HCT116 (cell line): ENCODE data around the gene NDUFAF4. TPM values are rescaled to one million over a fixed set of nuclear protein-coding genes. Genes with fewer than 3 reads are reported as not detected.

Experiments
- ATAC-seq: fragments of 200-7000 bp; cut with Tn5 transposase; 2 replicates; pipeline ENCODE4 v1.9.1; 2020; ENCODE audit warnings: mild to moderate bottlenecking, moderate library complexity
- BruUV-seq: library from RNA; stranded (reverse); fragments of 400-500 nt; replicated peaks from 2 replicates; lab custom pipeline; 2021; lab: Mats Ljungman, UMichigan
- CTCF ChIA-PET: fragments of 300-600 bp; sonication (Branson Sonifier 250); formaldehyde crosslinking; loops from one replicate; lab custom pipeline; 2021; ENCODE audit warnings: antibody characterized with exemption; lab: Charles Lee
- POLR2A ChIA-PET: fragments of 300-600, 350-600 bp; sonication (Branson Sonifier 250); formaldehyde crosslinking; loops from one replicate; lab custom pipeline; 2021; ENCODE audit warnings: antibody characterized with exemption; lab: Charles Lee
- RAD21 ChIA-PET, 2 experiments: fragments of 300-600 bp; sonication (Branson Sonifier 250); formaldehyde crosslinking; loops; one replicate each; lab custom pipeline; 2023; ENCODE audit warnings: low total read pairs in 2 of 2; ENCODE audit not compliant: uncharacterized antibody in 2 of 2, unreplicated experiment in 2 of 2, low non-redundant PET in 1 of 2; lab: Charles Lee
- DNase-seq: peaks from one replicate; pipeline ENCODE4 v3.0.0-alpha.2; 2010; ENCODE audit warnings: low read depth, low spot score
- H2AFZ ChIP-seq: fragments of 200-600 bp; shearing (Covaris generic), sonication (generic); 2 replicates; pipeline ENCODE4 v1.6.1; 2017; ENCODE audit warnings: low read depth, mixed run types, mixed read lengths, antibody characterized with exemption, low read length; ENCODE audit not compliant: poor library complexity, severe bottlenecking
- H3K27ac ChIP-seq: 2 replicates; pipeline ENCODE4 v1.5.1; 2012; ENCODE audit warnings: low read depth, low read length
- H3K27me3 ChIP-seq: fragments of 200-600 bp; sonication (generic); 2 replicates; pipeline ENCODE4 v1.6.1; 2016; ENCODE audit warnings: mixed run types, low read length, mixed read lengths; ENCODE audit not compliant: insufficient read depth
- H3K36me3 ChIP-seq, 2 experiments: fragments of 200-500 bp in 1 of 2; fragments of 200-600 bp in 1 of 2; sonication (Bioruptor generic) in 1 of 2; sonication (generic) in 1 of 2; 2 replicates each; pipeline versions ENCODE4 v1.5.1 to v1.6.1; 2014 to 2016; ENCODE audit warnings: low read length in 2 of 2, inconsistent platforms in 1 of 2, mixed read lengths in 1 of 2, mixed run types in 1 of 2; ENCODE audit not compliant: insufficient read depth in 2 of 2, control insufficient read depth in 1 of 2
- H3K4me1 ChIP-seq, 2 experiments: fragments of 200-600 bp in 1 of 2; sonication (generic) in 1 of 2; 2 replicates each; pipeline versions ENCODE4 v1.5.1 to v1.6.1; 2012 to 2017; ENCODE audit warnings: low read length in 2 of 2, inconsistent platforms in 1 of 2, mild to moderate bottlenecking in 1 of 2, mixed read lengths in 1 of 2, mixed run types in 1 of 2, moderate library complexity in 1 of 2; ENCODE audit not compliant: insufficient read depth in 2 of 2, control insufficient read depth in 1 of 2
- H3K4me2 ChIP-seq: fragments of 200-600 bp; sonication (generic); 2 replicates; pipeline ENCODE4 v1.6.1; 2017; ENCODE audit warnings: mixed run types, low read length, mixed read lengths
- H3K4me3 ChIP-seq, 2 experiments: fragments of 200-600 bp in 1 of 2; sonication (generic) in 1 of 2; replicated peaks in 1 of 2; 2 replicates each; pipeline ENCODE4 v1.5.1; 2011 to 2016; ENCODE audit warnings: low read length in 2 of 2, control low read depth in 1 of 2, low read depth in 1 of 2, mild to moderate bottlenecking in 1 of 2, mixed read lengths in 1 of 2, mixed run types in 1 of 2
- H3K79me2 ChIP-seq: fragments of 200-600 bp; sonication (generic); 2 replicates; pipeline ENCODE4 v1.6.1; 2017; ENCODE audit warnings: mild to moderate bottlenecking, mixed run types, low read length, moderate library complexity, mixed read lengths; ENCODE audit not compliant: insufficient read depth
- H3K9ac ChIP-seq: fragments of 200-600 bp; sonication (generic); 2 replicates; pipeline ENCODE4 v1.6.1; 2016; ENCODE audit warnings: low read length, mixed read lengths
- H3K9me2 ChIP-seq: fragments of 200-600 bp; sonication (generic), shearing (Covaris generic); 2 replicates; pipeline ENCODE4 v1.6.1; 2017; ENCODE audit warnings: mixed run types, mild to moderate bottlenecking, moderate library complexity; ENCODE audit not compliant: insufficient read depth
- H3K9me3 ChIP-seq, 2 experiments: fragments of 200-500 bp in 1 of 2; fragments of 200-600 bp in 1 of 2; sonication (Bioruptor generic) in 1 of 2; sonication (generic) in 1 of 2; 2 replicates each; pipeline ENCODE4 v1.6.1; 2014 to 2017; ENCODE audit warnings: low read length in 2 of 2, mixed read lengths in 2 of 2, inconsistent platforms in 1 of 2, low read depth in 1 of 2, mild to moderate bottlenecking in 1 of 2, mixed run types in 1 of 2, moderate library complexity in 1 of 2; ENCODE audit not compliant: control insufficient read depth in 1 of 2, insufficient read depth in 1 of 2
- H4K20me1 ChIP-seq: fragments of 200-600 bp; sonication (generic), shearing (Covaris generic); 2 replicates; pipeline ENCODE4 v1.6.1; 2017; ENCODE audit warnings: mixed run types, mild to moderate bottlenecking, moderate library complexity; ENCODE audit not compliant: insufficient read depth
- CEBPB ChIP-seq: IDR thresholded peaks from 2 replicates; pipeline ENCODE4 v1.6.1; 2012; ENCODE audit warnings: low read depth
- EGR1 ChIP-seq: IDR thresholded peaks from 2 replicates; pipeline ENCODE4 v1.6.1; 2012; ENCODE audit warnings: low read depth
- POLR2A ChIP-seq: IDR thresholded peaks from 2 replicates; pipeline ENCODE4 v1.7.0; 2011; ENCODE audit warnings: borderline replicate concordance; ENCODE audit not compliant: insufficient read depth, insufficient read length; ENCODE audit errors: extremely low read depth
- RAD21 ChIP-seq: IDR thresholded peaks from 2 replicates; pipeline ENCODE4 v1.6.1; 2012; ENCODE audit warnings: low read depth, mild to moderate bottlenecking
- SIN3A ChIP-seq: IDR thresholded peaks from 2 replicates; pipeline ENCODE4 v1.6.1; 2012; ENCODE audit warnings: low read depth
- TCF7L2 ChIP-seq: IDR thresholded peaks from 2 replicates; pipeline ENCODE4 v1.7.0; 2011; ENCODE audit warnings: borderline replicate concordance, inconsistent platforms; ENCODE audit not compliant: insufficient read depth, insufficient read length; ENCODE audit errors: extremely low read depth
- ZBTB33 ChIP-seq: IDR thresholded peaks from 2 replicates; pipeline ENCODE4 v1.6.1; 2011; ENCODE audit warnings: mild to moderate bottlenecking, low read length, moderate library complexity; ENCODE audit not compliant: insufficient replicate concordance; ENCODE audit errors: extremely low read depth
- ZFX ChIP-seq: fragments of 450-650 bp; IDR thresholded peaks from 2 replicates; pipeline ENCODE4 v1.6.1; 2017
- intact Hi-C: fragments of 100-400 bp; cut with micrococcal nuclease; formaldehyde crosslinking; loops from 2 replicates; pipeline ENCODE4 v1.10.0; 2022
- total RNA-seq: library from RNA; stranded (reverse); gene quantifications from one replicate; pipeline ENCODE4 v1.2.1, GENCODE V29; 2021; ENCODE audit not compliant: unreplicated experiment
- TF ChIP-seq, protein P1 (sequence below): IDR thresholded peaks from 2 replicates; pipeline ENCODE4 v1.6.1; 2012
- TF ChIP-seq, protein P2 (sequence below): IDR thresholded peaks from 2 replicates; pipeline ENCODE4 v1.6.1; 2012
- TF ChIP-seq, protein P3 (sequence below), 3 experiments: fragments of 200-600 bp in 1 of 3; sonication (generic) in 1 of 3; IDR thresholded peaks in 2 of 3; conservative IDR thresholded peaks in 1 of 3; 2 replicates each; pipeline ENCODE4 v1.5.1; 2012 to 2017; ENCODE audit warnings: low read depth in 2 of 3, low read length in 2 of 3, antibody characterized with exemption in 1 of 3, borderline replicate concordance in 1 of 3, control low read depth in 1 of 3, mild to moderate bottlenecking in 1 of 3, mixed read lengths in 1 of 3, mixed run types in 1 of 3, moderate library complexity in 1 of 3; ENCODE audit not compliant: insufficient read depth in 1 of 3
- TF ChIP-seq, protein P4 (sequence below): IDR thresholded peaks from 2 replicates; pipeline ENCODE4 v1.6.1; 2012; ENCODE audit warnings: low read depth

Gene NDUFAF4
- total RNA-seq, 1 experiment from 2014 or later: 62.4 TPM

DNA sequence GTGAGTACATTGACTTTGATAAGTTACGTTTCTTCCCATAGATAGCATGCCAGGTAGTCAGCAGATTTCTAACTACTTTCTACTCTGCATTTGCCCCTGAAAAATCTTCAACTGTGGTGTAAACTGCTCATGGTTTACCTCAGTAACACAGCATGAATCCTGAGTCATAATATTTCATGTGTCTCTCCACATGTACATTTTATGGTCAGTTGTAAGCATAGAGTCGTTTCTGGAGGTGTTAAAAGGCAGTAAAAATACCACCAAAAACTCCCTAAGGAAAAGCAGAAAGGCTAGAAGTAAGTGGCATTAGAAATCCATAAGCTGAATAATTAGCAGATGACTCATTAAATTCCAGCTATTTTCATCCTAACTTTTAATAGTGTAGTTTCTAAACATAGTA is 56.3 kb downstream of the NDUFAF4 start:
- TF ChIP-seq CEBPB (no peak), SIN3A (no peak), POLR2A (no peak), ZBTB33 (no peak), ZFX (no peak), EGR1 (no peak), TCF7L2 (no peak), RAD21 (no peak)
- TF ChIP-seq, protein P1, sequence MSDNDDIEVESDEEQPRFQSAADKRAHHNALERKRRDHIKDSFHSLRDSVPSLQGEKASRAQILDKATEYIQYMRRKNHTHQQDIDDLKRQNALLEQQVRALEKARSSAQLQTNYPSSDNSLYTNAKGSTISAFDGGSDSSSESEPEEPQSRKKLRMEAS: no peak
- TF ChIP-seq, protein P2, sequence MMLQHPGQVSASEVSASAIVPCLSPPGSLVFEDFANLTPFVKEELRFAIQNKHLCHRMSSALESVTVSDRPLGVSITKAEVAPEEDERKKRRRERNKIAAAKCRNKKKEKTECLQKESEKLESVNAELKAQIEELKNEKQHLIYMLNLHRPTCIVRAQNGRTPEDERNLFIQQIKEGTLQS: no peak
- TF ChIP-seq, protein P3, sequence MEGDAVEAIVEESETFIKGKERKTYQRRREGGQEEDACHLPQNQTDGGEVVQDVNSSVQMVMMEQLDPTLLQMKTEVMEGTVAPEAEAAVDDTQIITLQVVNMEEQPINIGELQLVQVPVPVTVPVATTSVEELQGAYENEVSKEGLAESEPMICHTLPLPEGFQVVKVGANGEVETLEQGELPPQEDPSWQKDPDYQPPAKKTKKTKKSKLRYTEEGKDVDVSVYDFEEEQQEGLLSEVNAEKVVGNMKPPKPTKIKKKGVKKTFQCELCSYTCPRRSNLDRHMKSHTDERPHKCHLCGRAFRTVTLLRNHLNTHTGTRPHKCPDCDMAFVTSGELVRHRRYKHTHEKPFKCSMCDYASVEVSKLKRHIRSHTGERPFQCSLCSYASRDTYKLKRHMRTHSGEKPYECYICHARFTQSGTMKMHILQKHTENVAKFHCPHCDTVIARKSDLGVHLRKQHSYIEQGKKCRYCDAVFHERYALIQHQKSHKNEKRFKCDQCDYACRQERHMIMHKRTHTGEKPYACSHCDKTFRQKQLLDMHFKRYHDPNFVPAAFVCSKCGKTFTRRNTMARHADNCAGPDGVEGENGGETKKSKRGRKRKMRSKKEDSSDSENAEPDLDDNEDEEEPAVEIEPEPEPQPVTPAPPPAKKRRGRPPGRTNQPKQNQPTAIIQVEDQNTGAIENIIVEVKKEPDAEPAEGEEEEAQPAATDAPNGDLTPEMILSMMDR (IDR thresholded peaks at IDR 0.05 in 2 of 3, conservative IDR thresholded peaks at IDR 0.05 in 1 of 3; ENCODE audit: borderline replicate concordance in 1 of 3, insufficient read depth in 1 of 3, low read depth in 2 of 3, low read length in 2 of 3): no peak
- TF ChIP-seq, protein P4, sequence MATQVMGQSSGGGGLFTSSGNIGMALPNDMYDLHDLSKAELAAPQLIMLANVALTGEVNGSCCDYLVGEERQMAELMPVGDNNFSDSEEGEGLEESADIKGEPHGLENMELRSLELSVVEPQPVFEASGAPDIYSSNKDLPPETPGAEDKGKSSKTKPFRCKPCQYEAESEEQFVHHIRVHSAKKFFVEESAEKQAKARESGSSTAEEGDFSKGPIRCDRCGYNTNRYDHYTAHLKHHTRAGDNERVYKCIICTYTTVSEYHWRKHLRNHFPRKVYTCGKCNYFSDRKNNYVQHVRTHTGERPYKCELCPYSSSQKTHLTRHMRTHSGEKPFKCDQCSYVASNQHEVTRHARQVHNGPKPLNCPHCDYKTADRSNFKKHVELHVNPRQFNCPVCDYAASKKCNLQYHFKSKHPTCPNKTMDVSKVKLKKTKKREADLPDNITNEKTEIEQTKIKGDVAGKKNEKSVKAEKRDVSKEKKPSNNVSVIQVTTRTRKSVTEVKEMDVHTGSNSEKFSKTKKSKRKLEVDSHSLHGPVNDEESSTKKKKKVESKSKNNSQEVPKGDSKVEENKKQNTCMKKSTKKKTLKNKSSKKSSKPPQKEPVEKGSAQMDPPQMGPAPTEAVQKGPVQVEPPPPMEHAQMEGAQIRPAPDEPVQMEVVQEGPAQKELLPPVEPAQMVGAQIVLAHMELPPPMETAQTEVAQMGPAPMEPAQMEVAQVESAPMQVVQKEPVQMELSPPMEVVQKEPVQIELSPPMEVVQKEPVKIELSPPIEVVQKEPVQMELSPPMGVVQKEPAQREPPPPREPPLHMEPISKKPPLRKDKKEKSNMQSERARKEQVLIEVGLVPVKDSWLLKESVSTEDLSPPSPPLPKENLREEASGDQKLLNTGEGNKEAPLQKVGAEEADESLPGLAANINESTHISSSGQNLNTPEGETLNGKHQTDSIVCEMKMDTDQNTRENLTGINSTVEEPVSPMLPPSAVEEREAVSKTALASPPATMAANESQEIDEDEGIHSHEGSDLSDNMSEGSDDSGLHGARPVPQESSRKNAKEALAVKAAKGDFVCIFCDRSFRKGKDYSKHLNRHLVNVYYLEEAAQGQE: no peak
- H3K27me3 ChIP-seq: no peaks in the 10 kb centered on the region
- CTCF ChIA-PET: no interaction called here
- H2AFZ ChIP-seq: peak overlapping the region; percentile 80
- H3K4me1 ChIP-seq: peaks cover 2 to 12% of the 10 kb centered on the region in 2 experiments; a peak in 1 of 4 replicates
- no peaks in the 10 kb centered on the region for H3K36me3 ChIP-seq
- intact Hi-C loops: no loop called here
- RAD21 ChIA-PET: no interaction called here
- H3K4me3 ChIP-seq: no peak overlapping the region
- H3K27ac ChIP-seq: no peak overlapping the region
- DNase-seq: no peak
- H3K79me2 ChIP-seq: peaks cover 4% of the 10 kb centered on the region
- POLR2A ChIA-PET: no interaction called here
- no peaks in the 10 kb centered on the region for H3K9me3 ChIP-seq
- H4K20me1 ChIP-seq: no peaks in the 10 kb centered on the region
- H3K9ac ChIP-seq: no peak overlapping the region
- H3K4me2 ChIP-seq: peak overlapping the region; percentile 11; the same call in 1 of the 2 replicates
- BruUV-seq: no TSS peak
- ATAC-seq: no peak
- H3K9me2 ChIP-seq: no peaks in the 10 kb centered on the region
